ENCODE data around the gene SRRM3. TPM values are rescaled to one million over a fixed set of nuclear protein-coding genes. Genes with fewer than 3 reads are reported as not detected.
A peak's percentile ranks its signal among the peaks of the same experiment; 100 is the strongest.

SRRM3 gene
- total and polyA plus RNA-seq, 9 of the 15 experiments (the other 6 are each of a cell fraction or from before 2014, with no cell fraction given) = 0.04 to 0.91 (median 0.46) TPM; not detected in 2

- TF ChIP-seq ATF1 (CRISPR knock-in tag; IDR thresholded peaks at IDR 0.05) (no peak), ATF1 (tag; IDR thresholded peaks at IDR 0.05) (no peak), MCM5 (IDR thresholded peaks at IDR 0.05; ENCODE audit: low read depth) (no peak), NFYB (IDR thresholded peaks at IDR 0.05; ENCODE audit: extremely low read depth, insufficient read length) (no peak), ZNF24 (IDR thresholded peaks at IDR 0.05) (no peak; the same call in 1 of the 2 replicates), BRF2 (IDR thresholded peaks at IDR 0.05; ENCODE audit: borderline replicate concordance, insufficient read depth, insufficient read length) (no peak), MAFK (IDR thresholded peaks at IDR 0.05; ENCODE audit: low read length) (no peak), CUX1 (CRISPR knock-in tag; IDR thresholded peaks at IDR 0.05) (no peak), ZNF165 (CRISPR knock-in tag; IDR thresholded peaks at IDR 0.05; ENCODE audit: borderline replicate concordance) (no peak), TARDBP (IDR thresholded peaks at IDR 0.05) (no peak), TSC22D4 (tag; IDR thresholded peaks at IDR 0.05) (no peak), SP1 (CRISPR knock-in tag; IDR thresholded peaks at IDR 0.05) (peak; percentile 58; the same call in 1 of the 2 replicates), PHB2 (IDR thresholded peaks at IDR 0.05; ENCODE audit: low read depth) (no peak), DEAF1 (CRISPR knock-in tag; IDR thresholded peaks at IDR 0.05) (no peak), NELFE (IDR thresholded peaks at IDR 0.05; ENCODE audit: insufficient read depth, insufficient read length) (no peak), ZNF12 (CRISPR knock-in tag; IDR thresholded peaks at IDR 0.05) (no peak), RBM39 (optimal IDR thresholded peaks at IDR 0.05; ENCODE audit: low read depth, low read length) (no peak), HNRNPUL1 (IDR thresholded peaks at IDR 0.05; ENCODE audit: low read length) (no peak), ETV6 (IDR thresholded peaks at IDR 0.05; ENCODE audit: borderline replicate concordance in 1 of 2, low read depth in 2 of 2, low read length in 1 of 2) (peak in 1 of 2 experiments; percentile 57; a peak in 1 of 4 replicates), ETV6 (CRISPR knock-in tag; IDR thresholded peaks at IDR 0.05; ENCODE audit: borderline replicate concordance) (no peak), CBX3 (IDR thresholded peaks at IDR 0.05; ENCODE audit: borderline replicate concordance in 1 of 2, low read length in 2 of 2) (peak in 1 of 2 experiments; percentile 57; a peak in 1 of 3 replicates), HSF4 (CRISPR knock-in tag; IDR thresholded peaks at IDR 0.05; ENCODE audit: borderline replicate concordance) (no peak)
Observed at GRCh38 chr7:76303202-76304147, 101.8 kb downstream of the SRRM3 start (continued).

Measured in K562 (cell line).